ENCODE measurements around the gene SIPA1.
"Not testable (repeated sequence)": the region's sequence is repeated elsewhere in the genome, so short reads cannot be mapped to it uniquely, and the experiment has no call there.

SIPA1 gene

DNA sequence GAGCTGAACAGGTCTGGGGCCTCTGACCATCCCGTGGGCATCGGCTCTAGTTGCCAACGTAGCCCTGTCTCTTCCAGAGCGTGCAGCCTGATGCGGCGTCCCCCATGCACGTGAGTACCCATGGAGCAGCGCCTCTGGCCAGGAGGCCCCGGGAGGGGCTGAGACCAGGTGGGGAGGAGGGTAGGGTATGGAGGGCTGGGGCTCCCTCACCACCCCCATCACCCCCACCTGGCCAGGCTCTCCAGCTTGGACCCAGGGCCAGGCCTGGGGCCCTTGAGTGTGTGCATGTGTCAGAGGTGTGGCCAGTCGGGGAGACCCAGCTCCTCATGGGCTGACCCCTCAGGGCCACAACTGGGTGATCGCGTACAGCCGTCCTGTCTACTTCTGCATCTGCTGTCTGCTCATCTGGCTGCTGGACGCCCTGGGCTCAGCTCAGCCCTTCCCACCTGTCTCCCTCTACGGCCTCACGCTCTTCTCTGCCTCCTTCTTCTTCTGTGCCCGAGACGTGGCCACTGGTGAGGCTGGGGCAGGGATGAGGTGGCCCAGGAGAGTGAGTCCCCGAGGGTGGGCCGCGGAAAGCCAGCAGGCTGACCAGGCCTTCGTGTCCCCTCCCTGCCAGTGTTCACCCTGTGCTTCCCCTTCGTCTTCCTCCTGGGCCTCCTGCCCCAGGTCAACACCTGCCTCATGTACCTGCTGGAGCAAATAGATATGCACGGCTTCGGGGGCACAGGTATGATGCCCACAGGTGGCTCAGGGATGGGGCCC, 13.9 kb upstream of the SIPA1 start:
- DNase-seq (ENCODE audit: low read depth) = no peak

DNA sequence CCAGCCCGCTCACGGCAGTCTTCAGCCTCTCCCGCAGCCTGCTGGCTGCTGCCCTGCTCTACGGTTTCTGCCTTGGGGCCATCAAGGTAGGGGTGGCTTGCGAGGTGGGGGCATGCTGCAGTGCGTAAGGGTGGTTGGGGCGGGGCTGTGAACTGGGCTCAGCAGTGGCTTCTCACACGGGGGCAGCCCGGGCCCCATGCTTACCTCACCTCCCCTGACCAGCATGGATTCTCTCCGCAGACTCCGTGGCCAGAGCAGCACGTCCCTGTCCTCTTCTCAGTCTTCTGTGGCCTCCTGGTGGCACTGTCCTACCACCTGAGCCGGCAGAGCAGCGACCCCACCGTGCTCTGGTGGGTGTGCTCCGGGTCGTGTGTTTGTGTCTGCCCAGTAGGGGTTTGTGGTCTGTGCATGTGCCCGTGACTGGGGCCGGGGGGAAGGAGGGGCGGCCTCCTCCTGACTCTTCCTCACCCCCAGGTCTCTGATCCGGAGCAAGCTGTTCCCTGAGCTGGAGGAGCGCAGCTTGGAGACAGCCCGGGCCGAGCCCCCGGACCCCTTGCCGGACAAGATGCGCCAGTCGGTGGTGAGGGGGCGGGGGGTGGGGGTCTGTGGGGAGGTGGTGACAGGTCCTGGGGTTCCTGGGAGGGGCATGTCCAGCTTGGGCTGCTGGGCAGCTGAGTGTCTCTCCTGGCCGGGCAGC, 12.8 kb upstream of the SIPA1 start:
- DNase-seq (ENCODE audit: low read depth) = no peak

DNA sequence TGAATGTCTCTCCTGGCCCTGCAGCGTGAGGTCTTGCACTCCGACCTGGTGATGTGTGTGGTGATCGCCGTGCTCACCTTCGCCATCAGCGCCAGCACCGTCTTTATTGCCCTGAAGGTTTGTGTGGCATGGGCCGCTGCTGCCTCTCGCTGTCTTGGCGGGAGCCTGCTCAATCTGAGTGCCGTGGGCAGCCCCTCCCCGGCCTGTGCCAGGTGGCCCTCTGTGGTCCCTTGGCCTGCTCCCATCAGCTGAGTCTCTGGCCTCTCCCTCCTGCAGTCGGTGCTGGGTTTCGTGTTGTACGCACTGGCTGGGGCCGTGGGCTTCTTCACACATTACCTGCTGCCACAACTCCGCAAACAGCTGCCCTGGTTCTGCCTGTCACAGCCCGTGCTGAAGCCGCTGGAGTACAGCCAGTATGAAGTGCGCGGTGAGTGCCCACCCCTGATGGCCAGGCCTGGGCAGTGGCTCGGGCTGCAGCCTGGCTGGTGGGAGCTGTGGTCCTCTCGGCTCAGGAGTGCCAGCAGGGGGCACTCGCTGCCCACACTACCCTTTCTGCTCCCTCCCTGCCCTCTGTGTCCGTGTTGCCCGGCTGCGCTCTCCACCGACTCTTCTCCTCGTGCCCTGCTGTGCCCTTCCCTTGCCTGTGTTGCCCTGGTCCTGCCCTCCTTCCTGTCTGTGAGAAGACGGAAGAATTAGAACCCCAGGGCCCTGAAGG, 12.1 kb upstream of the SIPA1 start:
- DNase-seq (ENCODE audit: low read depth) = peak; percentile 26

GRCh38 chr11:65627202-65627601, 10.7 kb upstream of the SIPA1 start:
- DNase-seq (ENCODE audit: low read depth) = no peak

GRCh38 chr11:65629579-65629978, 8.3 kb upstream of the SIPA1 start:
- no peak for DNase-seq (ENCODE audit: low read depth)

- no peak for DNase-seq (ENCODE audit: low read depth)
These were observed 7.7 kb upstream of the SIPA1 start for GRCh38 chr11:65630215-65630614.

GRCh38 chr11:65633390-65634108, 4.4 kb upstream of the SIPA1 start:
- no peak for DNase-seq (ENCODE audit: low read depth)

DNA sequence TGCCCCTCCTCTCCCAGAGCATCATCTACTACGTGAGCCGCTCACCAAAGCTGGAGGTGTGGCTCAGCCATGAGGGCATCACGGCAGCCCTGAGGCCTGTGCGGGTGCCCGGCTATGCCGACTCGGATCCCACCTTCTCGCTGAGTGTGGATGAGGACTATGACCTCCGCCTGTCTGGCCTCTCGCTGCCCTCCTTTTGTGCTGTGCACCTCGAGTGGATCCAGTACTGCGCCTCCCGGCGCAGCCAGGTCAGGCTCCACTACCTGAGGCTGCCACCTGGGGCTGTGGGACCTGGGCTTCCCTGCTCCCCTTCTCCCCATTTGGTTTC, 3.8 kb upstream of the SIPA1 start:
- no peak for DNase-seq (ENCODE audit: low read depth)

DNA sequence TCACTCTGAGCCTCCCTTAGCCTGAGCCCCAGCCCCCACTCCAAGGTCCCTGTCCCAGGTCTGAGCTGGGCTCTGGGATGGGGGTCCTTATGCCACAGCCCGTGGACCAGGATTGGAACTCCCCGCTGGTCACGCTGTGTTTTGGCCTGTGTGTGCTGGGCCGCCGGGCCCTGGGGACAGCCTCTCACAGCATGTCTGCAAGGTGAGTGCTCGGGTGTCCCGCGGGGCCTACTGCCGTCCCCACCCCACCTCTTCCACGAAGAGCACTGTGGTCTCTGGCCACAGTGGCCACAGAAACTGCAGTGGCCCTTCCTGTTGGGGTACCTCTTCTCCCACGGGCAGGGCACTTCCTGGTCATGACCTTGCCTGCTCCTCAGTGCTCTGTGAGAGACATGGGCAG, 3.5 kb upstream of the SIPA1 start:
- no peak for DNase-seq (ENCODE audit: low read depth)

DNA sequence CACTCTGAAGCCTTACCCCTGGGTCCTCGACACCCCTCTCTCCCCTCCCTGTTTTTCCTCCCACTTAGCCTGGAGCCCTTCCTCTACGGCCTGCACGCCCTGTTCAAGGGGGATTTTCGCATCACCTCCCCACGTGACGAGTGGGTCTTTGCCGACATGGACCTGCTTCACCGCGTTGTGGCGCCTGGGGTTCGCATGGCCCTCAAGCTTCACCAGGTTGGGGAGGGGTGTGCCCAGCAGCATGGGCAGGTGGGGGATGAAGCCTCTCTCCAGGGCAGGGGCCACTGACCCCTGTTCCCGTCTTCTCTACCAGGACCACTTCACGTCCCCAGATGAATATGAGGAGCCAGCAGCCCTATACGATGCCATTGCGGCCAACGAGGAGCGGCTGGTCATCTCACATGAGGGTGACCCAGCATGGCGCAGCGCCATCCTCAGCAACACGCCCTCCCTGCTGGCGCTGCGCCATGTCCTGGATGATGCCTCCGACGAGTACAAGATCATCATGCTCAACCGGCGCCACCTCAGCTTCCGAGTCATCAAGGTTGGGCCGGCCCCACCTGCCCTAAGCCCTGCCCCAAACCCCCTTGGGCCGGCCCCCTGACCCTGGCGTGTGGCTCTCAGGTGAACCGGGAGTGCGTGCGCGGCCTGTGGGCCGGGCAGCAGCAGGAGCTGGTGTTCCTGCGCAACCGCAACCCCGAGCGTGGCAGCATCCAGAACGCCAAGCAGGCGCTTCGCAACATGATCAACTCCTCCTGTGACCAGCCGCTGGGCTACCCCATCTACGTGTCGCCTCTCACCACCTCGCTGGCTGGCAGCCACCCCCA, 2.8 kb upstream of the SIPA1 start:
- DNase-seq (ENCODE audit: low read depth) = no peak

GRCh38 chr11:65636108-65637031, 1.5 kb upstream of the SIPA1 start:
- no peak for DNase-seq (ENCODE audit: low read depth)

- DNase-seq (ENCODE audit: low read depth) = no peak
These were observed 806 bp upstream of the SIPA1 start for GRCh38 chr11:65637032-65637557.

GRCh38 chr11:65639228-65639597, 1.3 kb downstream of the SIPA1 start:
- DNase-seq (ENCODE audit: low read depth) = not testable (repeated sequence)

DNA sequence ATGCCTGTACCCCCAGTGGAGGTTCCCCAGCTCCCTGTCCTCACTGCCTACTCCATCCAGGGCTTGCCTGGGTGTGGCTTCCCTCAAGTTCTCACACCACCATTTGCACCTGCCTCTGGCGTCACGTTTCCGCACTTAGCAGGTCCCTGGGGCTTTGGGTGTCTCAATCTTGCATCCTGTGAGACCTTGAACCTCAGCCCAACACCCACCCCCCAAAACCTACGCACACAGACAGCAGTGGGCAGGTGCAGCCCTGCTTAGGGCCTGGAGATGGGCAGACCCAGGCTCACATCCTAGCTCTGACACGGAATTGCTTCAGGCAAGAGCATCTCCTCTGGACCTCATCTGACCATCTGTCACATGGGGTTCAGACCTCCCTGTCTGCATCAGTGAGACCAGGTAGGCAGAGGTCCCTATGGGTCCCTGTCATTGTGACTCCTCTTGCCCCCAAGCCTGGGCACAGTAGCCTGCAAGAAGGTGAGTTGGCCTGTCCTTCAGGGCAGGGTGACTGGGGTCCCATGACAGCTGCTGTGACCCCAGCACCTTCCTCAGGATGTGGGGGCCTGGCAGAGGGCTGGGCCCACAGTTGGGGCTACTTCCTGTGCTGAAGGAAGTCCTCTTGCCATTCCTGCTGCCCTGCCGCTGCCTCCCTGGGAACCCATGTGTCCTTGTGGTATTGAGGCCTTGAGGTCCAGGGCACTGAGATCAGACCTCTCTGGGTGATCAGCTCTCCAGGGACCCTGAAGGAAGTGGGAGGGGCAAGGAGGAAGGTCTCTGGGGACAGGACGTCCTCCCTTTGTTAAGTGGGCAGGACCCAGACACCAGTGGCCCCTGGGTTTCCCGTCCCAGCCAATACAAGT, 2.0 kb downstream of the SIPA1 start:
- peak; percentile 61 for DNase-seq (ENCODE audit: low read depth)

DNA sequence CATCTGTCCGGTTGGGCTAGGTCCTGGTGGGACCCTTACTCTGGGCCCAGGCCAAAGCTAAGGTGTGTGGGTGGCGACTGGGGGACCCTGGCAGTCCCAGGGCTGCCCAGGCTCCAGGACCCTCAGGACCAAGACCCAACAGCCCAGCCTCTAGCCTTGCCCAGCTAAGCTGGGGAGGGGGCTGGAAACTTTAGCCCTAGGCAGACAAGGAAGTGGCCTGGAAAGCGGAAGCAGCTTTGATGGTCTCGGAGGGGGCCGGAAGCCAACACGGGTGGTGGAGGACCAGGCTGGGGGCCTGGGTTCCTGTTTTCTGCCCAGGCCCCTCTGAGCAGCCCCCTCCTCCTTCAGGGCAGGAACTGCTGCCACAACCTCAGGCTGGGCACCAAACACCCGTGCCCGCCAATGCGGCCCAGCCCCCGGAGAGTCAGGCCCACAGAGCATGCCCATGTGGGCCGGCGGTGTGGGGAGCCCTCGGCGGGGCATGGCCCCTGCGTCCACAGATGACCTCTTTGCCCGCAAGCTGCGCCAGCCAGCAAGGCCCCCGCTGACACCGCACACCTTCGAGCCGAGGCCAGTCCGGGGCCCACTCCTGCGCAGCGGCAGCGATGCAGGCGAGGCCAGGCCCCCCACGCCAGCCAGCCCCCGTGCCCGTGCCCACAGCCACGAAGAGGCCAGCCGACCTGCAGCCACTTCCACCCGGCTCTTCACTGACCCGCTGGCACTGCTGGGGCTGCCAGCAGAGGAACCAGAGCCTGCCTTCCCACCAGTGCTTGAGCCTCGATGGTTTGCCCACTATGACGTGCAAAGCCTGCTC, 2.8 kb downstream of the SIPA1 start:
- no peak for DNase-seq (ENCODE audit: low read depth)

DNA sequence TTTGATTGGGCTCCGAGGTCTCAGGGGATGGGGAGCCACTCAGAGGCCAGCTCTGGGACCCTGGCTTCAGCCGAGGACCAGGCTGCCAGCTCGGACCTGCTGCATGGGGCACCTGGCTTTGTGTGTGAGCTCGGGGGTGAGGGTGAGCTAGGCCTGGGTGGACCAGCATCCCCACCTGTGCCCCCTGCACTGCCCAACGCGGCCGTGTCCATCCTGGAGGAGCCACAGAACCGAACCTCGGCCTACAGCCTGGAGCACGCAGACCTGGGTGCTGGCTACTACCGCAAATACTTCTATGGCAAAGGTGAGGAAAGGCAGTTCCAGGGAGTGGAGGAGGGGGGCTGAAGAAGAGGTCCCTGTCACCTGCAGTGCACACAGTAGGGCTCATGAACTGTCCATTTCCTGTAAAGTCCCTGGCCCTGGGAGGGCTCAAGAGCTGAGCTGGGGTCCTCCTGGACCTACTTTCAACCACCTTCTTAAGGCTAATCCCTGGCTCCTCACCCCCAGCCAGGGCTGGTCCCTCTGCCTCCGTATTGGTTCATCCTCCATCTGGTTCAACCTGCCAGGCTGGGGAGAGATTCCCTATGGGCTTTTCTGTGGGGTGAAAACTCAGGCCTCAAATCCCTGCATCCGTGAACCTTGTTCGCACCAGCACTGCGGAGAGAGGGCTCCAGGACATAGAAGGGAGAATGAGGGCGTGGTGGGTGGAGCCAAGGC, 3.6 kb downstream of the SIPA1 start:
- no peak for DNase-seq (ENCODE audit: low read depth)

DNA sequence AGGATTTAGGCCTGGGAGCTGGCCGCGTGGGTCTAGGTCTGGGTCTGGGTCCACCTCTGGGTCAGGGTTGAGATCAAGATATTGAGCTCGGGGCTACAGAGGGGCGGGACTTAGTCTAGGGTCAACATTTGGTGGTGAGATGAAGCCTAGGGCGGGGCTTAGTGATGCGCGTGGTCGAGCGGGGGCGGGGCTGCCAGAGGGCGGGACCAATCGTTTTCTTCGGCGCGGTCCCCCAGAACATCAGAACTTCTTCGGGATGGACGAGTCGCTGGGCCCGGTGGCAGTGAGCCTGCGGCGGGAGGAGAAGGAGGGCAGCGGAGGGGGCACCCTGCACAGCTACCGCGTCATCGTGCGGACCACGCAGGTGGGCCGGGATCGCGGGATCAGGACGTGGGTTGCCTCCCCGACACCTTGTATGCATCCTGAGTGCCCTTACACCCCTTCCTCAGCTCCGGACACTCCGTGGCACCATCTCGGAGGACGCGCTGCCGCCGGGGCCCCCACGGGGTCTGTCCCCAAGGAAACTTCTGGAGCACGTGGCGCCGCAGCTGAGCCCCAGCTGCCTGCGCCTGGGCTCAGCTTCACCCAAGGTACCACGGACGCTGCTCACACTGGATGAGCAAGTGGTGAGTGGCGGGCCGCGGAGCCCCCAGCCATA, 4.2 kb downstream of the SIPA1 start:
- no peak for DNase-seq (ENCODE audit: low read depth)

Data from activated gamma-delta T cell treated with anti-CD3 and anti-CD28 coated beads, Interleukin-2, amount 50 U/mL, for 16 hours (primary cell).